Activated naive CD8-positive, alpha-beta T cell treated with anti-CD3 and anti-CD28 coated beads, Interleukin-2, amount 50 U/mL, for 16 hours (primary cell): ENCODE data around the gene ZNF398.
"Not testable (repeated sequence)": the region's sequence is repeated elsewhere in the genome, so short reads cannot be mapped to it uniquely, and the experiment has no call there.

Experiments used
- DNase-seq: peaks from one replicate; pipeline ENCODE4 v3.0.0-alpha.2; 2020; ENCODE audit warnings: low read depth, low spot score

The ZNF398 gene

DNA sequence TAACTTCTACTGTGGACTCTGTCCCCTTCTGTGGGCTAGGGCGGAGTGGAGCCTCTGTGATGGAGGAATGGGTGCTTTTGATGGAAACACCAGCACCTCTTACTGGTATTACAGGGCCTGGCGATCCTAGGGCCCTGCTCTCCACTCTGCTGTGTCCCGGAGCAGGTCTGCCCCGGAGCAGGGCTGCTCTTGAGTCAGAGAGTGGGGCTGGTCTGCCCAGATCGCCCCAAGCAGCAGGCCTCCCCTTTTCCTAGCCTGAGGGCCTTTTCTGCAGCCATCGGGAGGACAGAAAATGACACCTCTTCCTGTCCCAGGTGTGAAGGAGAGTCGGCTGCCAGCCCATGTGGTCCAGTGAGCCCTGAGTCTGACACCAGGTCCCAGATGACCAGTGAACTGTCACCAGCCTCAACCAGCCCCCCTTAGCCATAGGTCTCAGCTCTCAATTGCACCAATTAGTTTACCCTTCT, 49.5 kb downstream of the ZNF398 start:
- DNase-seq, result no peak

DNA sequence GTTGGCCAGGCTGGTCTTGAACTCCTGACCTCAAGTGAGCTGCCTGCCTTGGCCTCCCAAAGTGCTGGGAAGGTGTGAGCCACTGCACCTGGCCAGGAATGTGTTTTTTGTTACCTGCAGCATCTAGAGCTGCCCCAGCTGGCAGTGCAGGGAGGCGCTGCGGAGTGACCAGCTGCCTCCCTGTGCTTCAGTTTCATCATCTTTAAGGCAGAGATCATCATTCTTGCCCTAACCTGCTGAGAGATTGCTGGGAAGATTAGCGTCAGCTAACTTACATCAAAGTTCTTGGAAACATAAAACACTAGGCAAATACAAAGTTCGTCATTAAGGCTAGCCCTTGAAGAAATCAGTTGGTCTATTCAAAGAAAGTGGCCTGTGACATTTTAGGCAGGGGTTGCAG, 50.4 kb downstream of the ZNF398 start:
- no peak for DNase-seq

DNA sequence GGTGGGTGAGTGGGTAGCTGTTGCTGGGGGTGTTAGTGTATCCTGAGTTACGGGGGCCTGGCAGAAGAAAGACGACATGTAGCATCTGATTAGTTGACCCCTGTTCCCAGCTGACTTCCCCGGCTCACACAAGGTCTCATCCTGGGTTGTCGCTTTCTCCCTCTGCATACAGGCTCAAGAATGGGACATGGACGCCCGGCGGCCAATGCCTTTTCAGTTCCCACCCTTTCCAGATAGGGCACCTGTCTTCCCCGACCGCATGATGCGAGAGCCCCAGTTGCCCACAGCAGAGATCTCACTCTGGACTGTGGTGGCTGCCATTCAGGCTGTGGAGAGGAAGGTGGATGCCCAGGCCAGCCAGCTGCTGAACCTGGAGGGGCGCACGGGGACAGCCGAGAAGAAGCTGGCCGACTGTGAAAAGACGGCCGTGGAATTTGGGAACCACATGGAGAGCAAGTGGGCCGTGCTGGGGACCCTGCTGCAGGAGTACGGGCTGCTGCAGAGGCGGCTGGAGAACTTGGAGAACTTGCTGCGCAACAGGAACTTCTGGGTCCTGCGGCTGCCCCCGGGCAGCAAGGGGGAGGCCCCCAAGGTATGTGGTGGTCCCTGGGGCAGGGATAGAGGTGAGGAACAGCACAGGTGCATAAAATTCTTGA, 51.0 kb downstream of the ZNF398 start:
- no peak for DNase-seq

DNA sequence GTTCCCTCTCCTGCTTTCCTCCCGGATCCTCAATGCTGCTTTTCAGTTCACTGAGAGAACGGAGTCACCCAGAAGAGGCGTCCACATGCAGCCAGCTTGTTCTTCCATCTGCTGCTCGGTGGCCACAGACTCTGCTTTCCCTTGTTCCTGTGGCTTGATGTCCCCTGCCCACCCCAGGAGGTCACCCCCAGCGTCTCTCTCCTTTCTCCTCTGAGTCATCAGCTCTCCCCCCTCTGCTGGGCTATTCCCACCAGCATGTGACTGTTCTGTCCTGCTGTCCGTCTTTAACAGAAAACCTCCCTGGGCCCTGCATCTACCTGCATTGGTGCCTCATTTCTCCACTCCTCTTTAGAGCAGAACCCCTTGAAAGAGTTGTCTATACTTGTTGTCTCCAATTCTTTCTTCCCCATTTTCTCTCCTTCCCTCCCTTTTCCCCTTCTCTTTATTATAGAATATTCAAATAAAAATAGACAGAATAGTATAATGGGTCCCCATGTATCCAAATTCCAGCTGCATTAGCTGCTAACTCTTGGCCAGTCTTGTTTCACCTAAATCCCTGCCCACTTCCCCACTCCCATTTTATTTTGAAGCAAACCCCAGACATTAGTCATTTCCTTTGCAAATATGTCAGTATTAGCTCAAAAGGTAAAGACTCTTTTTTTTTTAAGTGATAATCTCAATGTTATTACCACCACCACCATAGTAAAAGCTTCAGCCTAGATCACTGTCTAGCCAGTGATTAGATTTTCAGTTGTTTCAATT, 52.2 kb downstream of the ZNF398 start:
- DNase-seq, result no peak

DNA sequence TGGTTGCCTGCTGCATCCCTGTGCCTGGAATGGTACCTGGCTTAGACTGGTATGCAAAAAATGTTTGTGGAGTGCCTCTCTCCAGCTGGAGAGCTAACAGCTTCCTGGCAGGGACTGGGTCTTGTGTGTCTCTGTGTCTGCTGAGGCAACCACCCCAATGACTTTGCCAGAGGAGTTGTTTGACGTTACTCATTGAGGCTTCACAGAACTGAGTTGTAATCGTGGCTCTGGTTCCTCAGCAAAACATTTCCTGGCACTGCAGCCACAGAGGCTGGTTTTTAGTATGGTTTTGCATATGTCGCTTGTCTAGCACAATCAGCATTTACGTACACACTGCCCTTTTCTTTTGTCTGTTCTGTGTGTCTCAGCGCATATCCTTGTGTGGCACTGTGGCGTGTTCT, 55.6 kb downstream of the ZNF398 start:
- no peak for DNase-seq

DNA sequence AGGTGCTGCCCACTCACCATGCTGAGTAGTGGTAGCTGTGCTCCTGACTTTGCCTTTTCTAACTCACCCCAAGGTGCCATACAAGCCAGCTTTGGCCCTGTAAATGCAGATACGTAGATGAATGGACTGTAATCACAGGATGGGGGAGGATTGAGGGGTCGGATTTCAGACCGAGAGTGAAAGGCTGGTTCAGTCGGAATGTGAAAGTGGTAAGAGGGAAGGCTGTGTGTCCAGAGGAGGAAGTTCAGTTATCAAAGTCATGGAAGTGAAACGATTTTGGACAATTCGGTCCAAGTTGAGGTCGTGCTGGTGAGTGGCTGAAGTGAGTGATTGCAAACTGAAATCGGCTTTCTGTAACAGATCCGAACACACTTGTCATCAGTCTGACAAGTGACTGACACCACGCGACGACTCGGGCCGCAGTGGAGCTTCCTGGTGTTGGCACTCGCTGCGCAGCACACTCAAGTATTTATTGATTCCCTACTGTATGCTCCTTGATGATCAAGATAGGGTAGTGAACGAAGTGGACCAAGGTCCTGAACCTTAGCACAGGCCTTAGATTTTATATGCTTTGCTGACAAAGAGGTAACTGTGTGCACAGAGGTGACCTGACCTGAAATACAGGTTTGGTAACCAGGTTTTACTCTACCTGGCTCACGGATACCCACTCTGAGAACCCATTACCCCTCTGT, 58.6 kb downstream of the ZNF398 start:
- DNase-seq, result no peak

DNA sequence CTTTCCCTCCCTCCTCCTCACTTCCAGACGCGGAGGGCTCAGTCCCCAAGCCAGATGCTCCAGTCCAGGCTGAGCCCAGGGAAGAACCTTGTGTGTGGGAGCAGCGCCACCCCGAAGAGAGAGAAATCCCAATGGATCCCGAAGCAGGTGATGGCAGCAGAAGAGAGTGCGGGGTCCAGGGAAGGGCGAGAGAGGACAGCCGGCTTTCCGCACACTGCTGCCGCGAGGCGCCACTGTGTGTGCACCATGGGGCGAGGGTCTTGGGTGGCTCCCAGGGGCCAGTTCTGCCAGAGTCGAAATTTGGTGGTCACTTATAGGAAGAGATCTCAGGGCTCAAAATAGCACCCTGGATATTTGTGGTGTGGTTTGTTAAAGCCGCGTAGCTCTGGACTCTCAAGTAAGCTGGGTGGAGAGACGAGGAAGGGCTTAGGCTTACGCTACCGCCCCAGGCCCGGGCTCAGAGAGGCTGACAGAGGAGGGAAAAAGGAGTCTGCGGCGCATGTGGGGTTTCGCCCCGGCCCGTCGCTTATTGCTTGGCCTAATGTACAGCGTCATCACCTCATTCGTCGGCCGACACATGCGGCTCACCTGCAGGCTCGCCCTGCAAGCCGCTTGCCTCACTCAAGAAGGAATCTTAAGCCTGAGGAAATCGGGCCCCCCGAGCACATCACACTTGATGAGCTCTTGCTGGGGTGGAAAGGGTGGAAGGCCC, 60.2 kb downstream of the ZNF398 start:
- no peak for DNase-seq

DNA sequence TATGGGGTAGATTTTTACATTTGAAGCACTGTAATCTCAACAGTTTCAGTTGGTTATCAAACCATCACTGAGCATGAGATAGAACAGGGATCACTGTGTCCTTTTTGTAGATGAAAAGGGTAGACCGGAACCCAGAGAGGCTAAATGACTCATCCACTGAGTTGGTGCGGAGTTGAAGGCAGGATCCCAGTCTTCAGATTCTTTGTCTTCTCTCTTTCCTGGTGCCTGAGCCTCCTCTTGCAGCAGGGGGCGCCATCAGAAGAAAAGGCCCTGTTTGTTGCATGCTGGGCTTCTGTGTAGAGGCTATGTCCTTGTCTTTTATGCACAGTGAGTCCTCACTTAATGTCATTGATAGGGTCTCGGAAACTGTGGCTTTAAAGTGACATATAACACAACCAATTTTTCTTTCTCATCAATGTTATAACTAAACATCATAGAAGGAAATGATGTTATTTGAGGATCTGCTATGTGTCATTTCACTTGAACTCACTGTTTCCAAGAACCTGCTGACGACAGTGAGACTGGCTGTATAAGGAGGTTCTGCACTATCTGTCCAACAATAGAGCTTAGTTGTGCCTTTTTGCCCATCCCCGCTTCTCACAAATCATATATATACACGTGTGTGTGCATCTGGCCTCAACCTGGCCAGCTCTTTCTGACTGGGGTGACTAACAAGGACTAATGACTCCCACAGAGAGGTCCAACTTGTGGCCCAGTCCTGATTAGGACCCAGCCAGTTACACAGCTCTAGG, 62.4 kb downstream of the ZNF398 start:
- DNase-seq, result peak; percentile 29

DNA sequence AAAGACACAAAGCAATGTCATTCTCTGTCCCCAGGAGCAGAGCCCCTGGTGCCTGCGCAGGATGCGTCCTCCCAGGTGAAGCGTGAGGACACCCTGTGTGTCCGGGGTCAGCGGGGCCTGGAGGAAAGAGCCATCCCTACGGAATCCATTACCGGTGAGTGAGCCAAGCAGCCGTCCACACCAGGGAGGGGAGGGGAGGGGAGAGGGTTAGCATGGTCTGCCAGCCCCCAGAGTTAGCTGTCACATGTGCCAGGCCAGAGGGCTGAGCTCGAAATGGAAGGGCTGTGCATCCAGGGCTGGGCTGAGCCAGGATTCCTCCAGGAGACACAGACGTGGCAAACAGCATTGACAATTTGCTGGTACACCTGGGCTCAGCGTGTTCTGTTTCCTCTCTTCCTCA, 63.3 kb downstream of the ZNF398 start:
- no peak for DNase-seq

DNA sequence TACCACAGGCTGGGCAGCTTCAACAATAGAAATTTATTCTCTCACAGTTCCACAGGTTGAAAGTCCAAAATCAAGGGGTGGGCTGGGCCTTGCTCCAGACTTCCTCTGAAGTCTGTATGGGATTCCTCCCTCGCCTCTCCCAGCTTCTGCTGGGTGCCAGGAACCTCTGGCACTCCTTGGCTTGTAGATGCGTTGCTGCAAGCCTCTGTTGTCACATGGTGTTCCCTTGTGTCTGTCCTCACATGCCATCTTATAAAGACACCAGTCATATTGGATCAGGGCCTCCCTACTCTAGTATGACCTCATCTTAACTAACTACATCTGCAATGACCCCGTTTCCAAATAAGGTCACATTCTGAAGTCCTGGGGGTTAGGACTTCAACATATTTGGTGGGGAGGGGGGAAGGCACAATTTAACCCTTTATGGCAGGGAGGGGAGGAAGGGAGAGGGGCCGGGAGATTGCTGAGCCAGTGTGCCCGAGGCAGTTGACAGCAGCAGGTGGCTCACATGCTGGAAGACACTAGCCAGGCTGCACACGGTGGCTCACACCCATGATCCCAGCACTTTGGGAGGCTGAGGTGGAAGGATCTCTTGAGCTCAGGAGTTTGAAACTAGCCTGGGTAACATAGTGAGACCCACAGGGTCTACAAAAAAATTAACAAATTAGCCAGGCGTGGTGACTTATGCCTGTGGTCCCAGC, 66.9 kb downstream of the ZNF398 start:
- DNase-seq, result no peak

DNA sequence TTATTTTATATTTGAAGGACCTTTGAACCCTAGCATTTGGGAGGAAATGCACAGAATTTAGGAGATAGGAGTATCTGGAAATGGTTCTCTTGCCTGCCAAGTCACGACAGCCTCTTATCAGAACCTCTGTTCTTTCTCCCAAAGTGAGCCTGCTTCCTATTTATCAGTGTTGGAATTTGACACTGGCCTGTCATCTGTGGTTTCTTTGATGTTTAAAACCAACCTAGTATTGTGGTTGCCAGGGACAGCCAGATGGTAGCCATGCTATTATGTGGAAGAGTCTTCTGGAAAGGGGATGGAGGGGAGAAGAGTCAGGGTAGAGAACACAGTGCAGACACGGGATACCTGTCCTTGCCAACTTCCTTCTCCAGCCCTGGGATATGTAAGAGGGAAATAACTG, 69.1 kb downstream of the ZNF398 start:
- no peak for DNase-seq

DNA sequence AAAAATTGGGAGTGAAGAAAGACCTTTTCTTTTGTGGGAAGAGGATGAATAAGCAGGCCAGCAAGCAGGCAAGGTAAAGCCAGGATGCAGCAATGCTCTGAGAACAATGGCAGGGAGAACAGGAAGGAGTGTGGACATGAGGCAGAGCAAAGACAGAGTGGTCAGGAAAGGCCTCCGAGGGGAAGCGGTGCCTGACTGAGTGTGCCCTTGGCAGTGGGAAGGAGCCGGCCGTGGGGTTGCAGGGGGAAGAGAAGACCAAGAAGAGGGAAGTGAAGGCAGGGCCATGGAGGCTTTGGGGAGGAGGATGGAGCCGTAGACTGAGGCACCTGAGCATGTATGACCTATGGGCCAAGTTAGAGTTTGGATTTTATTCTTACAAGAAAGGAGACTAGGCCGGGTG, 70.3 kb downstream of the ZNF398 start:
- DNase-seq, result no peak

DNA sequence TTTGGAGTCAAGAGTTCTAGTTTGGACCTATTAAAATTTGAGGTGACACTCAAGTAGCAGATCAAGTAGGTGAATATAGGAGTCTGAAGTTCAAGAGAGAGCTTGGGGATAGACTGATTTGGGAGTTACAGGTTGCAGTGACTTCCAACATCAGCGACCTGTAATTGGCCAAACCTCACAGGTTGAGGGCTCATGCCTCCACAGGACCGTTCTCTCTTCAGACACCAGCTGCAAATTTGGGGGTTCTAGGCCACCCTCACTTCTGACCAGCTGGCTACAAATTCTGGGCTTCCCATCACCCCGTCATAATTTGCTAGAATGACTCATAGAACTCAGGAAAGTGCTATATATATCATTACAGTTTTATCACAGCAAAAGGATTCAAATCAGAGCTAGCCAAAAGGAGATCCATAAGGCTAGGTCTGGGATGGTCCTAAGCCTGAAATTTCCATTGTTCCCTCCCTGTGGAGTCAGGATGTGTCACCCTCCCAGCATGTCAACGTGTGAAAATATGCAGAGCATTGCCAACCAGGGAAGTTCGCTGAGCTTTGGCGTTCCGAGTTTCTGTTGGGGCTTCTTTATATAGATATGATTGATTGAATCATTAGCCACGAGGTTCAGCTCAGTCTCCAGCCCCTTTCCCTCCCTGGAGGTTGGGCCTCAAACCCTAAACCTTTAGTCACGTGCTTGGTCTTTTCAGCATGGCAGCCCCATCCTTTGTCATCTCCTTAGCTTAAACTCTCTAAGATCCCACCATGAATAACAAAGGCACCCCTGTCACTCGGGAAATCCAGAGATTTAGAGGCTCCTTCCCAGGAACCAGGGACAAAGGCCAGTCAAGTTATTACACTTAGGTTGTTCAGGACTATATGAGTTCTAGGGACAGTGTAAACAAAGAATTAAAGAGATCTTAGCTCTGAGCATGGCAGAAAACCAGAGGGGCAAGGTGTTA, 71.5 kb downstream of the ZNF398 start:
- DNase-seq, result no peak

DNA sequence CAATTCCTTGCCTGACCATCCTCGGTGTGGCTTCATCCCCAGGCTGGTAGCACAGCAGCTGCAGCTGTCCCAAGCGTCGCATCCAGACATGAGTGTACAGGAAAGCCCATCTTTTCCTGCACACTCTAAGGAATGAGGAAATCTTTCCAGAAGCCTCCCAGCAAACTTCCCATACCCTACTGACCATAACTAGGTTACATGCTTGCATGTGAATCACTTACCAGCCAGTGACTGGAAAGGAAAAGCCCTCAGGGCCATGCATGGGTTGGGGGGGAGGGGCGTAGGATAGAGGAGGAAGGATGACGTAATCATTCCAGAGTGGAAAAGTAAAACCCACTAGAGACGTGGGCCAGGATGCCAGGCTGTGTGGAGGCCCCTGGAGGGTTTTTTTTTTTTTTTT, 73.3 kb downstream of the ZNF398 start:
- no peak for DNase-seq

DNA sequence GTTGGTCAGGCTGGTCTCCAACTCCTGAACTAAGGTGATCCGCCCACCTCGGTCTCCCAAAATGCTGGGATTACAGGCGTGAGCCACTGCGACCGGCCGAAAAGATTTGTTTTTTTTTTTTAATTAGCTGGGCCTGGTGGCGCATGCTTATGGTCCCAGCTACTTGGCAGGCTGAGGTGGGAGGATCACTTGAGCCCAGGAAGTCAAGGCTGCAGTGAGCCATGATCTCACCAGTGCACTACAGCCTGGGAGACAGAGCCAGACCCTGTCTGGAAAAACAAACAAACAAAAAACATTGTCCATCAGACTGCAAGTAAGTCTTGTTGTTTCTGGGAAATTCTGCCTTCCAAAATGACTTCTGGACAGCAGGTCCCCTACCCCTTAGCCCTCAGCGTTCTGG, 75.9 kb downstream of the ZNF398 start:
- no peak for DNase-seq

DNA sequence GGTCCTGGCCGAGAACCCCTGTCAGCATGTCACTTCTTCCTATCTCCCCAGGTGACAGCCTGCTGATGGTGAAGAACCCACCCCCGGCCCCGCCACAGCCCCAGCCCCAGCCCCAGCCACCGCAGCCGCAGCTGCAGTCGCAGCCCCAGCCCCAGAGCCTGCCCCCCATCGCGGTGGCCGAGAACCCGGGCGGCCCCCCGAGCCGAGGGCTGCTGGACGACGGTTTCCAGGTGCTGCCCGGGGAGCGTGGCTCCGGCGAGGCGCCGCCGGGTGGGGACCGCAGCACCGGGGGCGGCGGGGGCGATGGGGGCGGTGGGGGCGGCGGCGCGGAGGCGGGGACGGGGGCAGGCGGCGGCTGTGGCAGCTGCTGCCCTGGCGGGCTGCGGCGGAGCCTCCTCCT, 76.5 kb downstream of the ZNF398 start:
- no peak for DNase-seq

DNA sequence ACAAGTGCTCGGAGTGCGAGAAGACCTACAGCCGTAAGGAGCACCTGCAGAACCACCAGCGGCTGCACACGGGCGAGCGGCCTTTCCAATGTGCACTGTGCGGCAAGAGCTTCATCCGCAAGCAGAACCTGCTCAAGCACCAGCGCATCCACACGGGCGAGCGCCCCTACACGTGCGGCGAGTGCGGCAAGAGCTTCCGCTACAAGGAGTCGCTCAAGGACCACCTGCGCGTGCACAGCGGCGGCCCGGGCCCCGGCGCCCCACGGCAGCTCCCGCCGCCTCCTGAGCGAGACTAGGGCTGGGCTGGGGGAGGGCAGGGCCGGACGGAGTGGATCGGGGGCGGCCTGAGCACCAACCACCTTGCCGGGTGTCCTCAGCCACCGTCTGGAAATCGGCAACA, 77.1 kb downstream of the ZNF398 start:
- DNase-seq, result no peak

DNA sequence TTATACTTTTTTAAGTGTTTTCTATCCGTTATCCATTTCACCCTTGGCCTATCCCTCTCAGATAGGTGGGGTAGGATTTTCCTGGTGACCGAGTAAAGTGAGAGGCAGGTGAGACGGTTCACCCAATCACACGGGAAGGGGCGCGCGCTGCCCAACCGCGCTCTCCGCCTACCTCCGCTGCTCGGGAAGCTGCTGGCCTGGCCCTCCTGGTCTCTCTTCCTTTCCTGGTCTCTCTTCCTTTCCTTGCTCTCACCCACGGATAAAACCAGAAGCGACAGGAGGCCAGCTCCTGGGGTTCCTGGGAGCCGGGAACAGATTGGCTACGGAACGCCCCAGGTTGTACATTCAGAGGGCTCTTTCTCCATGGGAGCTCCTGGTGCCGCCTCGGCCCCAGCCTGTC, 77.9 kb downstream of the ZNF398 start:
- no peak for DNase-seq

DNA sequence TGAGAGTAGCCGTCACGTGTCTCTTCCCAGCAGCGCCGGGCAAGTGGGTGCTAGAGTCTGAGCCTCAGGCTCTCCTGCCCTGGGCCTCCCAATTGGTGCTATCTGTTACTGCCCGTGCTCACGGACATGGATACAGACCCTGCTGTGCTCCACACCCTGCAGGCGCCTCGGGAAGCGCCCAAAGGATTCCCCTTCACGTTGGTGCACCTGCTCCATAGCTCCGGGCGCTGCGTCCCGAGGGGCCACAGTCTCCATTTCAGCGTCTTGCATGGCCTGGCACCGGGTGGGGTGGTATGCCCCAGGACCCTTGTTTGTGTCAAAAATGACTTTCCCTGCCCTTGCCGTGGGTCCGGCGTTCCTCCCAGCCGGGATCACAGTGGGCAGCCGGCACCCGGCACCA, 78.4 kb downstream of the ZNF398 start:
- no peak for DNase-seq

DNA sequence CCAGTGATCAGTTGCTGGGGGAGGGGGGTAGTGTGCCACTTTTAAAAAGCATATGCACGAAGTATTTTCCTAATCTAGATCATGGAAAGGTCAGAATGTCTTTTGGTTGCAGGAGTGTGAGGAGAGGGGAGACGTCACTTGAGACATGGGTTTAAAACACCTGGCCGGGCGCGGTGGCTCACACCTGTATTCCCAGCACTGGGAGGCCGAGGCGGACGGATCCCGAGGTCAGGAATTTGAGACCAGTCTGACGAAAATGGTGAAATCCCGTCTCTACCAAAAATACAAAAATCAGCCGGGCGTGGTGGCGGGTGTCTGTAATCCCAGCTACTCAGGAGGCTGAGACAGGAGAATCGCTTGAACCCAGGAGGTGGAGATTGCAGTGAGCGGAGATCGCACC, 79.1 kb downstream of the ZNF398 start:
- not testable (repeated sequence) for DNase-seq
